NCI-H2196 treated with DMSO at 0.1 percent for 48 hours (cell line): Measurements from ENCODE around the gene PTGER4.
A peak's percentile ranks its signal among the peaks of the same experiment; 100 is the strongest.

ENCODE experiments used
- DNase-seq: peaks from one replicate; lab custom pipeline; 2025; ENCODE audit not compliant: unreplicated experiment; lab: John Stamatoyannopoulos, UW

Gene PTGER4

GRCh38 chr5:40669606-40670390 is 9.9 kb upstream of the PTGER4 start:
- DNase-seq: no peak

GRCh38 chr5:40672425-40672824 is 7.3 kb upstream of the PTGER4 start:
- DNase-seq: no peak

- no peak for DNase-seq
Measured at GRCh38 chr5:40674661-40675235, 5.0 kb upstream of the PTGER4 start.

GRCh38 chr5:40675396-40676133 is 4.2 kb upstream of the PTGER4 start:
- no peak for DNase-seq

- DNase-seq: no peak
Measured at GRCh38 chr5:40676613-40677343, 2.9 kb upstream of the PTGER4 start.

GRCh38 chr5:40677456-40677855 is 2.3 kb upstream of the PTGER4 start:
- no peak for DNase-seq

GRCh38 chr5:40678026-40678425 is 1.7 kb upstream of the PTGER4 start:
- no peak for DNase-seq

- no peak for DNase-seq
Measured at GRCh38 chr5:40678460-40679147, 1.1 kb upstream of the PTGER4 start.

GRCh38 chr5:40679148-40679912 is 385 bp upstream of the PTGER4 start:
- DNase-seq: peak; percentile 91

- DNase-seq: no peak
Measured at GRCh38 chr5:40680741-40681362, 1.1 kb downstream of the PTGER4 start.

- DNase-seq: no peak
Measured at GRCh38 chr5:40681363-40682153, 1.8 kb downstream of the PTGER4 start.

- no peak for DNase-seq
Measured at GRCh38 chr5:40682154-40683017, 2.7 kb downstream of the PTGER4 start.

- no peak for DNase-seq
Measured at GRCh38 chr5:40683305-40683704, 3.6 kb downstream of the PTGER4 start.

GRCh38 chr5:40685193-40685592 is 5.5 kb downstream of the PTGER4 start:
- DNase-seq: no peak

GRCh38 chr5:40685976-40686486 is 6.3 kb downstream of the PTGER4 start:
- DNase-seq: no peak

- no peak for DNase-seq
Measured at GRCh38 chr5:40687321-40687720, 7.6 kb downstream of the PTGER4 start.

- peak; percentile 68 for DNase-seq
Measured at GRCh38 chr5:40688127-40688761, 8.5 kb downstream of the PTGER4 start.
